HG03196 (cell line): ENCODE data around the gene KANSL2.
"Not testable (repeated sequence)": the region's sequence is repeated elsewhere in the genome, so short reads cannot be mapped to it uniquely, and the experiment has no call there.

Source experiments
- ATAC-seq: cut with Tn5 transposase; IDR thresholded peaks from one replicate; pipeline ENCODE4 v1.9.1; 2021; ENCODE audit not compliant: unreplicated experiment

The KANSL2 gene

DNA sequence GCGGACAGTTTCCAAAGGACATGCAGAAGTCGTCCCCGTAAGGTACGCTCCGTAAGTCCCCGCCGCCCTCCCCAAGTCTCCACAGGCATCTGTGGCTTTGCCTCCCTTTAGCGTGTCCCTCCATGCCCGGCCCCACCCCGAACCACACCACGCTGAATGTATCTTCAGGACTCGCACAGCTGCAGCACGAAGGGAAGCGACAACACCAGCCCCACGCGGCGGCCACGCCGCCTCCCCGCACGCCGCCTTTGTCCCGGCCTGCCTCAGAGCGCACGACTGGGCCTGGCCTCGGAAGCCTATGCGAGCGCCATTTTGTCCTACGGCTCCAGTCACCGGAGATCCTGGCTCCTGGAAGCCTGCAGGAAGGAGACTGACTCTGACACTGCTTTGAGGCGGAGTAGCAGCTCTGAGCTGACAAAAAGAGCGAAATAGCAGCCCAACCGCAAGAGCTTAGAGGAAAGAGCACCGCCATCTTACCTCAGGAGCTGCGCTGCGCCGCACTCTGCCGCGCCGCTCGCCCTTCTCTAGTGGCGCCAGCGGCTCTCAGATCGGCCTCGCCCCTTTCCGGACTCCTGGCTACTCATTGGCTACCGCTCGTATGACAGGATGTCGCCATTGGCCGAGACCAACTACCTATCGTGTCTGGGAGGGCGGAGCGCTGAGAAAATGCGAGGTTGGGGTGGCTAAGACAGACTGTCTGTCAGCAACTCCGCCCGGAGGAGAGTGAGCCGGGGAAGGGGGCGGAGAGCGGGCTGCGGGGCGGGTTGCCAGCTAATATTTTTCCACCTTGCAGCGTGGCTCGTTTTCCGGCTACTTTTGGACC is at the start of gene KANSL2:
Gene KANSL2 (minus strand): TSS at position 529 of the 823 bp plus-strand sequence. CDS start 606 bp downstream, outside the sequence.
- peak; percentile 98 for ATAC-seq

DNA sequence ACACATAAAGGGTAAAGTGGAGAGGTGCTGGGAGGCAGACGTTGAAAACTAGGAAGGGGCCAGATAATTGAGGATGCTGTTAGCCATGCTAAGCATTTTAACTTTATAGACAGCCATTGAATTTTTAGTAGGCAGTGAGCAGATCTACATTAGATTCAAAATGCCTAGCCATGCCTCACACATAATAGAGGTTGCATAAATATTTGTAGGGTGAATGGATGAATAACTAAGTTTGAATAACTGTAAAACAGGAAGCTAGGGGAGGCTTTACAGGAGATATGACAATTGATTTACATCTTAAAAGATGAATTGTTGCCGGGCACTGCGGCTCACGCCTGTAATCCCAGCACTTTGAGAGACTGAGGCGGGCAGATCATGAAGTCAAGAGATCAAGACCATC is 46.8 kb upstream of the KANSL2 start:
- no peak for ATAC-seq

- ATAC-seq = not testable (repeated sequence)
Measured at GRCh38 chr12:48720737-48721136, 38.7 kb upstream of the KANSL2 start.

- ATAC-seq = not testable (repeated sequence)
Measured at GRCh38 chr12:48720171-48720570, 38.1 kb upstream of the KANSL2 start.

GRCh38 chr12:48719002-48719401 is 37.0 kb upstream of the KANSL2 start:
- ATAC-seq = not testable (repeated sequence)

DNA sequence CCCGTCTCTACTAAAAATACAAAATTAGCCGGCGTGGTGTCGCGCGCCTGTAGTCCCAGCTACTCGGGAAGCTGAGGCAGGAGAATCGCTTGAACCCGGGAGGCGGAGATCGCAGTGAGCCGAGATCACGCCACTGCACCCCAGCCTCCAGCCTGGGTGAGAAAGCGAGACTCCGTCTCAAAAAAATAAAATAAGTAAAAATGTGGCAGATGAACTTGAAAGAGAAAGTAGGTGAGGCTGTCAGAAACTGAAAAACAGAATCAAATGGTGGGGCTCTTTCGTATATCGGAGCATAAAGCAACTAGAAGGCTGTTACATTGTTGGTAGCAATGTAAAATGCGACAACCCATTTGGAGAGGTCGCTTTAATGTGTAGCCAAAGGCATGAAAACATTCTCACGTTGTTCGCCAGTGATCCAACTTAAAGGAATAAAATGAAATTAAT is 35.2 kb upstream of the KANSL2 start:
- ATAC-seq = no peak

DNA sequence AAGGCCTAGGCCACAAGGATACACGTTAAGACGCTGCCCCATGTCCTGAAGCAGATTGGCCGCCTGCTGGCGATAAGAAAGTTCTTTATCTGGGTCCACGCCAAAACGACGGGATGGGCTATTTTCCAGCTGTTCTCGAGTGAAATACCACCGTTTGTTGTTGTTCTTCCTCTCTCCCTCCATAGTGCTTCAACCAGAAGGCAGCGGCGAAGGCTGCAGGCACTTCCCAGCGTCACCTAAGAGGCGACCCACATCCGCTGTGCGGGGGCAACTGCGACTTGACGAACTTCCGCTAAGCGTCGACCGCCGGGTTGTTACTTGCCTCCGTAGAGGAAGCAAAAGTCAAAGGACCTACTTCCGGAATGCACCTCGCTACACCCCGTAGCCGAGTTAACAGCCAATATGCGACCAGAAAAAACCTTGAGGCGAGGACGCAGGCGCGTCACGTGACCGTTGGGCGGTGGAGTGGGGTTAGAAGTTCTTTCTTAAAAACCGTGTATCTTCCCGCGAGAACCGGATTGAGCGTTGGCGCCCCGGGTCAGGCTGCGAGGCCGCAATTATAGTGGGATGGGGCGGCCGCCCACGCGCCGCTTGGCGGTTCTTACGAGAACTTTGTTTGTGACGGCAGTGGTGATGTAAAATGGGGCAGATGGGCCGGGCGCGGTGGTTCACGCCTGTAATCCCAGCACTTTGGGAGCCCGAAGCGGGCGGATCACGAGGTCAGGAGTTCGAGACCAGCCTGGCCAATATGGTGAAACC is 34.6 kb upstream of the KANSL2 start, which contains the start of gene CCNT1:
Gene CCNT1 (minus strand): TSS at position 215 of the 759 bp plus-strand sequence. CDS start 32 bp downstream, at position 183.
- peak; percentile 96 for ATAC-seq

DNA sequence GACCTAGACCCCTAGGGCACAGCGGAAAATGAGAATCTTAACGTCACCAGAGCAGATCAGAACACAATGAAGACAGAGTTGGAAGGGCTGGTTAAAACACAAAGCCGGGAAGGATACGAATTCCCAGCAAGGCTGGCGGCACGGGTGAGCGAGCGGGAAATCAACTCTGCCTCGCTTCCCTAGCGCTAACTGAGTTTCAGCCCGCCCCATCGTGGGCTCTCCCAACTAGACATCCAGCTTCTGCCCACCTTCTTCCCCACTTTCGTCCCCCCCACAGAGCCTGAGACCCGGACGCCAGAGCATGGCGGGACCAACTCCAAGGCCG is 34.1 kb upstream of the KANSL2 start:
- no peak for ATAC-seq

DNA sequence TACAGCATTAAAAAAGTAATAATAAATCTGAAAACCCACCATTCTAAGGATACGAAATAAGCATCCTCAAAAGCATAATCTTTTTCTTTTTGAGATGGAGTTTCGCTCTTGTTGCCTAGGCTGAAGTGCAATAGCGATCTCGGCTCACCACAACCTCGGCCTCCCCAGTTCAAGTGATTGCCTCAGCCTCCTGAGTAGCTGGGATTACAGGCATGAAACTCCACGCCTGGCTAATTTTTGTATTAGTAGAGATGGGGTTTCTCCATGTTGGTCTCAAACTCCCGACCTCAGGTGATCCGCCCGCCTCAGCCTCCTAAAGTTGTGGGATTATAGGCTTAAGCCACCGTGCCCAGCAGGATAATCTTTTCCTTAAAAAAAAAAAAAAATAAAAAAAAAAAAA is 30.2 kb upstream of the KANSL2 start:
- no peak for ATAC-seq

DNA sequence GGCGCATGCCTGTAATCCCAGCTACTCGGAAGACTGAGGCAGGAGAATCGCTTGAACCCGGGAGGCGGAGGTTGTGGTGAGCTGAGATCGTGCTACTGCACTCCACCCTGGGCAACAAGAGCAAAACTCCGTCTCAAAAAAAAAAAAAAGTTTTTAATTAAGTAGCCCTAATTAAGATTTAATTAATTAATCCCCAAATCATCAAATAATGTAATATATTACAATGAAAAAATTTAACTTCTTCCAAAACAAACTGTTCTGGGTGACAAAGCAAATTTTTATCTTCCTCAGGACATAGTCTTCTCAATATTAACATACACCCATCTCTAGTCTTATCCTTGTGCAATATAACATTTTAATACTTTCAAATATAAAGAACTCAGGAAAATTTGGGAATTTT is 16.8 kb upstream of the KANSL2 start:
- ATAC-seq = not testable (repeated sequence)

DNA sequence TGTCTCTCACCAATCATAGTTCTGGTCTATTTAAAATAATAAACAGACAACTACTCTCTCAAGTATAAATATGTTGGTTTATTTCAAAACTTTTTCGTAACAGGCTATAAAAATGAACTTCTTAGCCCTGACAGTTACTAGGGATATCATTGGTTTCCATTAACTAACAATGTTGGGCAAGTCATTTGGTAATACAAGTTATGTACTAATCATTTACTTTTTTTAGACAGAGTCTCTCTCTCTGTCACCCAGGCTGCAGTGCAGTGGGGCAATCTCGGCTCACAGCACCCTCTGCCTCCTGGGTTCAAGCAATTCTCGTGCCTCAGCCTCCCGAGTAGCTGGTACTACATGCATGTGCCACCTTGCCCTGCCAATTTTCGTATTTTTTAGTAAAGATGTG is 14.6 kb upstream of the KANSL2 start:
- ATAC-seq = no peak

- ATAC-seq = no peak
Measured at GRCh38 chr12:48695859-48696258, 13.8 kb upstream of the KANSL2 start.

DNA sequence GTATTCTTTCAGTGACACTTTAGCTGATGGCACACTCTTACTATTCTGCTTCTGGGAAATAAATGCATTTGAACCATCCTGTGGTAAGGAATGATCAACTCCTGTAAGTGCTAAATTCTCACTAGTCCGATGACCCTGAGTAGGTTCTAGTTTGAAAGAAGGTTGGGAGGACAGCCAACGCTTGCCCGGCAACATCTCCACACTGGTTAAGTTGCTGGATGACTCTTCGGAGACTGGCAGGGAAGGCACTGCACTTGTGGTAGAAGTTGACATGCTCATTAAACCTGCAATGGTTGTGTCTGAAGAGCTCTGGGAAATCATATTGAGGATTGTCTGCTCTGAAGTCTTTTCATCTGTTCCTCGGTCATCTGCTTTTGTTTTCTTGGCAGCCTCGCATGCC is 12.0 kb upstream of the KANSL2 start:
- ATAC-seq = no peak

DNA sequence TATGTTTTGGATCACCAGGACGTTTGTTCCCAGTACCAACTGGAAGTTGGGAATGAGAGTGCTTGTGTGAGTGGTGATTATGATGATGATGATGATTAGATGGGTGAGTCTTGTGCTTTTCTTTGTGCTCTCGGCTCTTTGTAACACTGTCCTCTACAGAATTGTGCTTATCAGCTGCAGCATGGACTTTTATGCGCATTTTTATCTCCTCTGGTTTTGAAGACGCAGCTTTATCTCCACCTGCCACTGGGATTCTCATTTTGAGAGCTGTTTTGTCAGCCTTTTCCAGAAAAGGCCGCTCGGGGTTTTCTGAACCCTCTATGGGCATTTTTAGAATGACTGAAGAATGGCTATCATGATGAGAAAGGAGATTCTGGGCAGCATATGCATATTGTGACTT is 11.5 kb upstream of the KANSL2 start:
- ATAC-seq = no peak

- no peak for ATAC-seq
Measured at GRCh38 chr12:48691826-48692487, 9.9 kb upstream of the KANSL2 start.

- ATAC-seq = no peak
Measured at GRCh38 chr12:48690990-48691389, 9.0 kb upstream of the KANSL2 start.

- ATAC-seq = no peak
Measured at GRCh38 chr12:48690436-48690835, 8.4 kb upstream of the KANSL2 start.

DNA sequence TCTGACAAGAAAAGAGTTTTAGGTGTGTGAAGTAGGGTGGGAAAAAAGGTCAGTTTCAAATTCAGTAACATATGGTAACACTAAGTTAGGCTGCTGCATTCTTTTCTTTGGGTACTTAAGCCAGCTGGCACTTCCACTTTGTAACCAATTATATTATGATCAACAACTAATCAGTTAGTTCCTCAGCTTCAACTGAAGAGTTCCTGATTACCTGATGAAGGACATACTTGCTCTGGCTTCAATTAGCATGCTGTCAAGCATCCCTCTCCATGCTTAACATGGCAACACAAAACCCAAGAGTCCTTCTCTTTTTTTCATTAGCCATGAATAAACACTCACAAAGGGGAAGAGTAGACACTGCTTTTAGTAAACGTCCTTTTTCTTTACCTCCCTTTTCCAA is 6.8 kb upstream of the KANSL2 start:
- no peak for ATAC-seq

- no peak for ATAC-seq
Measured at GRCh38 chr12:48687592-48687991, 5.6 kb upstream of the KANSL2 start.

DNA sequence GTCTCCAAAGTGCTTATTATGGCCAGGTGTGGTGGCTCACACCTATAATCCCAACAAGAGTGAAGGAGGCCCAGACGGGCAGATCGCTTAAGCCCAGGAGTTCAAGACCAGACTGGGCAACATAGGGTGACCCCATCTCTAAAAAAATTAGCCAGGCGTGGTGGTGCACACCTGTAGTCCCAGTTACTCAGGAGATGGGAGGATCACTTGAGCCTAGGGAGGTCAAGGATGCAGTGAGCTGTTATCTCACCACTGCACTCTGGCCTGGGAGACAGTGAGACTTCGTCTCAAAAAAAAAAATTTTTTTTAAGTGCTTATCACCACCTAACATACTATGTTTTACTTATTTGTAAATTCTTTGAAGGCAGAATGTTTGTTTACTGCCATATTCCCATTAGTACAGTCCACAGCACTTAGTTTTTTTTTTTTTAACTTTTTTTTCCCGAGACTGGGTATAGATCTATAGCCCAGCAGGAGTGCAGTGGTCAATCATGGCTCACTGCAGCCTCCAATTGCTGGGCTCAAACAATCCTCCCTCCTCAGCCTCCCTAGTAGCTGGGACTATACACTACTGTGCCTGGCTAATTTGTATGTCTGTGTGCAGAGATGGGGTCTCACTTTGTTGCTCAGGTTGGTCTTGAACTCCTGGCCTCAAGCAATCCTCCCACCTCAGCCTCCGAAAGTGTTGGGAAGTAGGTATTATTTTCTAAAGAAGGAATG is 4.7 kb upstream of the KANSL2 start:
- no peak for ATAC-seq

- no peak for ATAC-seq
Measured at GRCh38 chr12:48686037-48686595, 4.1 kb upstream of the KANSL2 start.
